GM23338 (cell line): ENCODE results near the gene RDH5. TPM values are rescaled to one million over a fixed set of nuclear protein-coding genes. Genes with fewer than 3 reads are reported as not detected.

Source experiments
- ATAC-seq: fragments of 200-7000 bp; cut with Tn5 transposase; 3 replicates; pipeline ENCODE4 v1.9.1; 2020
- DNase-seq: peaks from one replicate; pipeline ENCODE4 v3.0.0-alpha.2; 2015; ENCODE audit warnings: low spot score
- H2AFZ ChIP-seq: fragments of 200-600 bp; sonication (generic); 2 replicates; pipeline ENCODE4 v1.8.0; 2016; ENCODE audit warnings: antibody characterized with exemption, mild to moderate bottlenecking, moderate library complexity
- H3F3A ChIP-seq: fragments of 200-600 bp; sonication (generic); replicated peaks from 2 replicates; pipeline ENCODE4 v1.8.0; 2017; ENCODE audit warnings: antibody characterized with exemption, mixed run types, low read depth
- H3K27ac ChIP-seq: fragments of 200-600 bp; sonication (generic); 2 replicates; pipeline ENCODE4 v1.6.1; 2016; ENCODE audit warnings: low read depth
- H3K27me3 ChIP-seq: fragments of 200-600 bp; sonication (generic); 2 replicates; pipeline ENCODE4 v1.8.0; 2016; ENCODE audit warnings: mild to moderate bottlenecking, mixed run types, moderate library complexity; ENCODE audit not compliant: insufficient read depth
- H3K36me3 ChIP-seq: fragments of 200-600 bp; sonication (generic); 2 replicates; pipeline ENCODE4 v1.8.0; 2016; ENCODE audit warnings: mild to moderate bottlenecking; ENCODE audit not compliant: insufficient read depth
- H3K4me1 ChIP-seq: fragments of 200-600 bp; sonication (generic); 2 replicates; pipeline ENCODE4 v1.8.0; 2016; ENCODE audit warnings: mild to moderate bottlenecking, moderate library complexity; ENCODE audit not compliant: insufficient read depth
- H3K4me2 ChIP-seq: fragments of 200-600 bp; sonication (generic); 2 replicates; pipeline ENCODE4 v1.7.1; 2017; ENCODE audit warnings: mixed run types
- H3K4me3 ChIP-seq: fragments of 200-600 bp; sonication (generic); 2 replicates; pipeline ENCODE4 v1.6.1; 2016; ENCODE audit warnings: mixed run types
- H3K79me2 ChIP-seq: fragments of 200-600 bp; sonication (generic); replicated peaks from 2 replicates; pipeline ENCODE4 v1.8.0; 2017; ENCODE audit warnings: mild to moderate bottlenecking; ENCODE audit not compliant: insufficient read depth
- H3K9me2 ChIP-seq: fragments of 200-600 bp; sonication (generic); 2 replicates; pipeline ENCODE4 v1.8.0; 2017; ENCODE audit not compliant: insufficient read depth
- H4K20me1 ChIP-seq: fragments of 200-600 bp; sonication (generic); replicated peaks from 2 replicates; pipeline ENCODE4 v1.8.0; 2017; ENCODE audit warnings: mild to moderate bottlenecking; ENCODE audit not compliant: insufficient read depth
- H3K27ac Mint-ChIP-seq: 2 replicates; pipeline ENCODE4 v1.8.0; 2020; ENCODE audit warnings: inconsistent platforms, mild to moderate bottlenecking, moderate library complexity, mixed read lengths
- H3K27me3 Mint-ChIP-seq: 3 replicates; pipeline ENCODE4 v1.8.0; 2022; ENCODE audit warnings: low read depth, mild to moderate bottlenecking, moderate library complexity, mixed read lengths, inconsistent platforms; ENCODE audit not compliant: insufficient read depth, poor library complexity
- H3K36me3 Mint-ChIP-seq: 3 replicates; pipeline ENCODE4 v1.8.0; 2021; ENCODE audit warnings: low read depth, mild to moderate bottlenecking, inconsistent platforms, moderate library complexity, mixed read lengths
- H3K4me1 Mint-ChIP-seq: 3 replicates; pipeline ENCODE4 v1.8.0; 2020; ENCODE audit warnings: mild to moderate bottlenecking, inconsistent platforms, mixed read lengths
- H3K4me3 Mint-ChIP-seq: 3 replicates; pipeline ENCODE4 v1.8.0; 2021; ENCODE audit warnings: moderate library complexity, mild to moderate bottlenecking, inconsistent platforms, mixed read lengths
- H3K9me3 Mint-ChIP-seq: 3 replicates; pipeline ENCODE4 v1.8.0; 2020; ENCODE audit warnings: moderate library complexity, mild to moderate bottlenecking, inconsistent platforms, mixed read lengths
- CREB1 ChIP-seq: fragments of 250-450 bp; sonication (Bioruptor Pico); IDR thresholded peaks from 2 replicates; pipeline ENCODE4 v1.5.0; 2020; ENCODE audit warnings: low read depth, mild to moderate bottlenecking, moderate library complexity
- NANOG ChIP-seq: IDR thresholded peaks from 2 replicates; pipeline ENCODE4 v1.6.1; 2016; ENCODE audit warnings: antibody characterized with exemption, borderline replicate concordance
- STAT1 ChIP-seq: IDR thresholded peaks from one replicate; pipeline ENCODE4 v1.6.1; 2016; ENCODE audit warnings: antibody characterized with exemption; ENCODE audit not compliant: unreplicated experiment
- ZNF114 ChIP-seq: fragments of 250-450 bp; sonication (Bioruptor Pico); IDR thresholded peaks from 2 replicates; pipeline ENCODE4 v1.5.0; 2020; ENCODE audit warnings: mild to moderate bottlenecking, moderate library complexity
- polyA plus RNA-seq: library from polyadenylated mRNA; unstranded; fragments of >200 nt; fragmentation: Nextera tagmentation; extraction: Ambion mirVana; gene quantifications from 2 replicates; pipeline ENCODE4 v1.2.1, GENCODE V29; 2016
- total RNA-seq: library from RNA; depleted of rRNA; stranded (reverse); fragments of >200 nt; shearing (Covaris generic); gene quantifications from 2 replicates; pipeline ENCODE4 v1.2.3, GENCODE V29; 2014
- TF ChIP-seq, protein P1 (sequence below): IDR thresholded peaks from one replicate; pipeline ENCODE4 v1.6.1; 2018; ENCODE audit warnings: antibody characterized with exemption; ENCODE audit not compliant: unreplicated experiment
- TF ChIP-seq, protein P2 (sequence below): IDR thresholded peaks from 2 replicates; pipeline ENCODE4 v1.6.1; 2016; ENCODE audit warnings: antibody characterized with exemption
- TF ChIP-seq, protein P3 (sequence below), 2 experiments: fragments of 200-600 bp in 1 of 2; sonication (generic) in 1 of 2; conservative IDR thresholded peaks; 2 replicates each; pipeline versions ENCODE4 v1.5.1 to v1.6.1; 2016 to 2017; ENCODE audit warnings: antibody characterized with exemption in 2 of 2, low read depth in 2 of 2, mild to moderate bottlenecking in 2 of 2, moderate library complexity in 1 of 2
- TF ChIP-seq, protein P4 (sequence below): fragments of 250-450 bp; sonication (Bioruptor Pico); IDR thresholded peaks from 2 replicates; pipeline ENCODE4 v1.5.0; 2020; ENCODE audit warnings: mild to moderate bottlenecking, moderate library complexity

Gene RDH5
- total and polyA plus RNA-seq, 2 experiments from 2014 or later, result 3.9 to 7.5 TPM

DNA sequence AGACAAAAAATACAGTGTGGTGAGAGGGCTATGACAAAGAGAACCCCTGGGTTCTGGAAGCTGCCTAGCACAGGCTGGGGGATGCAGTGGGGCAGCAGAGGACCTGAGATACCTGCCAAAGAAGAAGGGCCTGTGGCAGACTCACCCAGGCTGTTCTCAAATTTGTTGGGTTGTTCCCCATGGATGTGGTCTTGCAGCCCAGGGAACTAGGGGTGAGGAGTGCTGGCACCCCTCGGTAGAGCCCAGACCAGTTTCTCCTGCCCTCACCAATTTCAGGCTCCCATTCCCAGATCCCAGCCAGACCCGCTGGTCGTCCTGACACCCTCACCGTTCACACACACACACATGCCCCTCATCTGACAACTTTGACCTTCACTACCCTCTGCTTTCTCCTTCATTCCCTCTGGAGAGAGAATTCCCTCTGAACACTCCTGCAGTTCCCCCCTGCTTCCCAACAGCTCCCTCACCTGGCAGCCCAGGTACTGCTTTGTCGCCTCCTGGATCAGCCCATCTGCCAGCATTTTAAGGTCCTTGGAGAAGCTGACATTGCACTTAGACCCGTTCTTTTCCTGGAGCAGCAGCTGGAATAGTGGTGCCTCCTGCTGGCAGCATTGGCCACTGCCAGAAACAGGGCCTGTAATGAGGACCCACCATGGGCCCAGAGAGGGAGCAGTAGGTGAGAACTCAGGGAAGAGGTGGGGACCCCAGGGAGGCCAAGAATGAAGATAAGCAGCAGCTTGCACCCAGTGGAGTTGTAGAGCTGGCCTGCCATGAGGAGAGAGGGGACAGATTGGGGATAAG, 16.8 kb downstream of the RDH5 start:
- H3K36me3 ChIP-seq, result no peaks in the 10 kb centered on the region
- H3K4me3 Mint-ChIP-seq, result peak overlapping the region; percentile 83
- H3F3A ChIP-seq, result no peaks in the 10 kb centered on the region
- H3K9me2 ChIP-seq, result no peaks in the 10 kb centered on the region
- peaks cover 12% of the 10 kb centered on the region; the same call in 1 of the 2 replicates for H3K4me1 ChIP-seq
- ATAC-seq, result peak; percentile 82
- H3K27me3 ChIP-seq, result no peaks in the 10 kb centered on the region
- TF ChIP-seq CREB1 (CRISPR knock-in tag) (peak; percentile 66), STAT1 (no peak), NANOG (no peak), ZNF114 (no peak)
- TF ChIP-seq, protein P1, sequence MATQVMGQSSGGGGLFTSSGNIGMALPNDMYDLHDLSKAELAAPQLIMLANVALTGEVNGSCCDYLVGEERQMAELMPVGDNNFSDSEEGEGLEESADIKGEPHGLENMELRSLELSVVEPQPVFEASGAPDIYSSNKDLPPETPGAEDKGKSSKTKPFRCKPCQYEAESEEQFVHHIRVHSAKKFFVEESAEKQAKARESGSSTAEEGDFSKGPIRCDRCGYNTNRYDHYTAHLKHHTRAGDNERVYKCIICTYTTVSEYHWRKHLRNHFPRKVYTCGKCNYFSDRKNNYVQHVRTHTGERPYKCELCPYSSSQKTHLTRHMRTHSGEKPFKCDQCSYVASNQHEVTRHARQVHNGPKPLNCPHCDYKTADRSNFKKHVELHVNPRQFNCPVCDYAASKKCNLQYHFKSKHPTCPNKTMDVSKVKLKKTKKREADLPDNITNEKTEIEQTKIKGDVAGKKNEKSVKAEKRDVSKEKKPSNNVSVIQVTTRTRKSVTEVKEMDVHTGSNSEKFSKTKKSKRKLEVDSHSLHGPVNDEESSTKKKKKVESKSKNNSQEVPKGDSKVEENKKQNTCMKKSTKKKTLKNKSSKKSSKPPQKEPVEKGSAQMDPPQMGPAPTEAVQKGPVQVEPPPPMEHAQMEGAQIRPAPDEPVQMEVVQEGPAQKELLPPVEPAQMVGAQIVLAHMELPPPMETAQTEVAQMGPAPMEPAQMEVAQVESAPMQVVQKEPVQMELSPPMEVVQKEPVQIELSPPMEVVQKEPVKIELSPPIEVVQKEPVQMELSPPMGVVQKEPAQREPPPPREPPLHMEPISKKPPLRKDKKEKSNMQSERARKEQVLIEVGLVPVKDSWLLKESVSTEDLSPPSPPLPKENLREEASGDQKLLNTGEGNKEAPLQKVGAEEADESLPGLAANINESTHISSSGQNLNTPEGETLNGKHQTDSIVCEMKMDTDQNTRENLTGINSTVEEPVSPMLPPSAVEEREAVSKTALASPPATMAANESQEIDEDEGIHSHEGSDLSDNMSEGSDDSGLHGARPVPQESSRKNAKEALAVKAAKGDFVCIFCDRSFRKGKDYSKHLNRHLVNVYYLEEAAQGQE, result no peak
- TF ChIP-seq, protein P2, sequence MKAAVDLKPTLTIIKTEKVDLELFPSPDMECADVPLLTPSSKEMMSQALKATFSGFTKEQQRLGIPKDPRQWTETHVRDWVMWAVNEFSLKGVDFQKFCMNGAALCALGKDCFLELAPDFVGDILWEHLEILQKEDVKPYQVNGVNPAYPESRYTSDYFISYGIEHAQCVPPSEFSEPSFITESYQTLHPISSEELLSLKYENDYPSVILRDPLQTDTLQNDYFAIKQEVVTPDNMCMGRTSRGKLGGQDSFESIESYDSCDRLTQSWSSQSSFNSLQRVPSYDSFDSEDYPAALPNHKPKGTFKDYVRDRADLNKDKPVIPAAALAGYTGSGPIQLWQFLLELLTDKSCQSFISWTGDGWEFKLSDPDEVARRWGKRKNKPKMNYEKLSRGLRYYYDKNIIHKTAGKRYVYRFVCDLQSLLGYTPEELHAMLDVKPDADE, result no peak
- TF ChIP-seq, protein P3, sequence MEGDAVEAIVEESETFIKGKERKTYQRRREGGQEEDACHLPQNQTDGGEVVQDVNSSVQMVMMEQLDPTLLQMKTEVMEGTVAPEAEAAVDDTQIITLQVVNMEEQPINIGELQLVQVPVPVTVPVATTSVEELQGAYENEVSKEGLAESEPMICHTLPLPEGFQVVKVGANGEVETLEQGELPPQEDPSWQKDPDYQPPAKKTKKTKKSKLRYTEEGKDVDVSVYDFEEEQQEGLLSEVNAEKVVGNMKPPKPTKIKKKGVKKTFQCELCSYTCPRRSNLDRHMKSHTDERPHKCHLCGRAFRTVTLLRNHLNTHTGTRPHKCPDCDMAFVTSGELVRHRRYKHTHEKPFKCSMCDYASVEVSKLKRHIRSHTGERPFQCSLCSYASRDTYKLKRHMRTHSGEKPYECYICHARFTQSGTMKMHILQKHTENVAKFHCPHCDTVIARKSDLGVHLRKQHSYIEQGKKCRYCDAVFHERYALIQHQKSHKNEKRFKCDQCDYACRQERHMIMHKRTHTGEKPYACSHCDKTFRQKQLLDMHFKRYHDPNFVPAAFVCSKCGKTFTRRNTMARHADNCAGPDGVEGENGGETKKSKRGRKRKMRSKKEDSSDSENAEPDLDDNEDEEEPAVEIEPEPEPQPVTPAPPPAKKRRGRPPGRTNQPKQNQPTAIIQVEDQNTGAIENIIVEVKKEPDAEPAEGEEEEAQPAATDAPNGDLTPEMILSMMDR (conservative IDR thresholded peaks at IDR 0.05; ENCODE audit: low read depth in 2 of 2), result peak; percentile 98 to 100
- TF ChIP-seq, protein P4, sequence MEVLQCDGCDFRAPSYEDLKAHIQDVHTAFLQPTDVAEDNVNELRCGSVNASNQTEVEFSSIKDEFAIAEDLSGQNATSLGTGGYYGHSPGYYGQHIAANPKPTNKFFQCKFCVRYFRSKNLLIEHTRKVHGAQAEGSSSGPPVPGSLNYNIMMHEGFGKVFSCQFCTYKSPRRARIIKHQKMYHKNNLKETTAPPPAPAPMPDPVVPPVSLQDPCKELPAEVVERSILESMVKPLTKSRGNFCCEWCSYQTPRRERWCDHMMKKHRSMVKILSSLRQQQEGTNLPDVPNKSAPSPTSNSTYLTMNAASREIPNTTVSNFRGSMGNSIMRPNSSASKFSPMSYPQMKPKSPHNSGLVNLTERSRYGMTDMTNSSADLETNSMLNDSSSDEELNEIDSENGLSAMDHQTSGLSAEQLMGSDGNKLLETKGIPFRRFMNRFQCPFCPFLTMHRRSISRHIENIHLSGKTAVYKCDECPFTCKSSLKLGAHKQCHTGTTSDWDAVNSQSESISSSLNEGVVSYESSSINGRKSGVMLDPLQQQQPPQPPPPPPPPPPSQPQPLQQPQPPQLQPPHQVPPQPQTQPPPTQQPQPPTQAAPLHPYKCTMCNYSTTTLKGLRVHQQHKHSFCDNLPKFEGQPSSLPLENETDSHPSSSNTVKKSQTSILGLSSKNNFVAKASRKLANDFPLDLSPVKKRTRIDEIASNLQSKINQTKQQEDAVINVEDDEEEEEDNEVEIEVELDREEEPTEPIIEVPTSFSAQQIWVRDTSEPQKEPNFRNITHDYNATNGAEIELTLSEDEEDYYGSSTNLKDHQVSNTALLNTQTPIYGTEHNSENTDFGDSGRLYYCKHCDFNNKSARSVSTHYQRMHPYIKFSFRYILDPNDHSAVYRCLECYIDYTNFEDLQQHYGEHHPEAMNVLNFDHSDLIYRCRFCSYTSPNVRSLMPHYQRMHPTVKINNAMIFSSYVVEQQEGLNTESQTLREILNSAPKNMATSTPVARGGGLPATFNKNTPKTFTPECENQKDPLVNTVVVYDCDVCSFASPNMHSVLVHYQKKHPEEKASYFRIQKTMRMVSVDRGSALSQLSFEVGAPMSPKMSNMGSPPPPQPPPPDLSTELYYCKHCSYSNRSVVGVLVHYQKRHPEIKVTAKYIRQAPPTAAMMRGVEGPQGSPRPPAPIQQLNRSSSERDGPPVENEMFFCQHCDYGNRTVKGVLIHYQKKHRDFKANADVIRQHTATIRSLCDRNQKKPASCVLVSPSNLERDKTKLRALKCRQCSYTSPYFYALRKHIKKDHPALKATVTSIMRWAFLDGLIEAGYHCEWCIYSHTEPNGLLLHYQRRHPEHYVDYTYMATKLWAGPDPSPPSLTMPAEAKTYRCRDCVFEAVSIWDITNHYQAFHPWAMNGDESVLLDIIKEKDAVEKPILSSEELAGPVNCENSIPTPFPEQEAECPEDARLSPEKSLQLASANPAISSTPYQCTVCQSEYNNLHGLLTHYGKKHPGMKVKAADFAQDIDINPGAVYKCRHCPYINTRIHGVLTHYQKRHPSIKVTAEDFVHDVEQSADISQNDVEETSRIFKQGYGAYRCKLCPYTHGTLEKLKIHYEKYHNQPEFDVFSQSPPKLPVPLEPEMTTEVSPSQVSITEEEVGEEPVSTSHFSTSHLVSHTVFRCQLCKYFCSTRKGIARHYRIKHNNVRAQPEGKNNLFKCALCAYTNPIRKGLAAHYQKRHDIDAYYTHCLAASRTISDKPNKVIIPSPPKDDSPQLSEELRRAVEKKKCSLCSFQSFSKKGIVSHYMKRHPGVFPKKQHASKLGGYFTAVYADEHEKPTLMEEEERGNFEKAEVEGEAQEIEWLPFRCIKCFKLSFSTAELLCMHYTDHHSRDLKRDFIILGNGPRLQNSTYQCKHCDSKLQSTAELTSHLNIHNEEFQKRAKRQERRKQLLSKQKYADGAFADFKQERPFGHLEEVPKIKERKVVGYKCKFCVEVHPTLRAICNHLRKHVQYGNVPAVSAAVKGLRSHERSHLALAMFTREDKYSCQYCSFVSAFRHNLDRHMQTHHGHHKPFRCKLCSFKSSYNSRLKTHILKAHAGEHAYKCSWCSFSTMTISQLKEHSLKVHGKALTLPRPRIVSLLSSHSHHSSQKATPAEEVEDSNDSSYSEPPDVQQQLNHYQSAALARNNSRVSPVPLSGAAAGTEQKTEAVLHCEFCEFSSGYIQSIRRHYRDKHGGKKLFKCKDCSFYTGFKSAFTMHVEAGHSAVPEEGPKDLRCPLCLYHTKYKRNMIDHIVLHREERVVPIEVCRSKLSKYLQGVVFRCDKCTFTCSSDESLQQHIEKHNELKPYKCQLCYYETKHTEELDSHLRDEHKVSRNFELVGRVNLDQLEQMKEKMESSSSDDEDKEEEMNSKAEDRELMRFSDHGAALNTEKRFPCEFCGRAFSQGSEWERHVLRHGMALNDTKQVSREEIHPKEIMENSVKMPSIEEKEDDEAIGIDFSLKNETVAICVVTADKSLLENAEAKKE, result peak; percentile 39; the same call in 1 of the 2 replicates
- H3K27me3 Mint-ChIP-seq, result peaks cover 12% of the 10 kb centered on the region
- peak overlapping the region; percentile 61; the same call in 1 of the 2 replicates for H3K4me3 ChIP-seq
- no peaks in the 10 kb centered on the region for H3K36me3 Mint-ChIP-seq
- H3K9me3 Mint-ChIP-seq, result no peaks in the 10 kb centered on the region; the same call in 2 of the 3 replicates
- no peak overlapping the region; the same call in 1 of the 2 replicates for H3K27ac ChIP-seq
- peak overlapping the region; percentile 96 for H3K27ac Mint-ChIP-seq
- peak overlapping the region; percentile 90; the same call in 1 of the 2 replicates for H3K4me2 ChIP-seq
- no peaks in the 10 kb centered on the region for H3K79me2 ChIP-seq
- peak; percentile 98 for DNase-seq
- H4K20me1 ChIP-seq, result no peaks in the 10 kb centered on the region
- peaks cover 28% of the 10 kb centered on the region for H3K4me1 Mint-ChIP-seq
- H2AFZ ChIP-seq, result 0 out of 2 replicates have a peak overlapping the region, but pooled peaks have one; percentile 99
